Kidney (tissue), 22 donors: Measurements from ENCODE around the gene CAMK4. TPM values are rescaled to one million over a fixed set of nuclear protein-coding genes. Genes with fewer than 3 reads are reported as not detected.

ENCODE experiments used
- DNase-seq, 5 donors: peaks; one replicate each; pipeline ENCODE4 v3.0.0-alpha.2; 2013 to 2020
- FAIRE-seq: peaks from 2 replicates; lab custom pipeline; 2012; peaks lifted over from hg19 to GRCh38; lab: Jason Lieb, UNC
- H3K27ac ChIP-seq, 2 donors: one replicate each; pipeline ENCODE4 v1.7.0; 2013; ENCODE audit warnings: low read depth in 2 of 2, low read length in 2 of 2, inconsistent platforms in 1 of 2
- H3K27me3 ChIP-seq: one replicate; pipeline ENCODE4 v1.7.1; 2013; ENCODE audit warnings: low read length, inconsistent platforms; ENCODE audit not compliant: control insufficient read depth, insufficient read depth
- H3K36me3 ChIP-seq, 3 donors: one replicate each; pipeline versions ENCODE4 v1.7.0 to v1.7.1; 2013; ENCODE audit warnings: low read length in 3 of 3, control low read depth in 1 of 3, inconsistent platforms in 1 of 3; ENCODE audit not compliant: insufficient read depth in 3 of 3, control insufficient read depth in 2 of 3
- H3K4me1 ChIP-seq, 3 donors: one replicate each; pipeline versions ENCODE4 v1.7.0 to v1.7.1; 2013; ENCODE audit warnings: low read length in 3 of 3, inconsistent platforms in 1 of 3, low read depth in 1 of 3; ENCODE audit not compliant: control insufficient read depth in 2 of 3, insufficient read depth in 2 of 3
- H3K4me3 ChIP-seq, 3 donors: one replicate each; pipeline versions ENCODE4 v1.7.0 to v1.8.1; 2013; ENCODE audit warnings: low read length in 3 of 3, control low read depth in 1 of 3, inconsistent platforms in 1 of 3
- H3K9ac ChIP-seq, 3 donors: one replicate each; pipeline versions ENCODE4 v1.7.0 to v1.7.1; 2013; ENCODE audit warnings: low read length in 3 of 3, control low read depth in 1 of 3, inconsistent platforms in 1 of 3
- H3K9me3 ChIP-seq, 3 donors: one replicate each; pipeline versions ENCODE4 v1.7.0 to v1.7.1; 2013; ENCODE audit warnings: low read length in 3 of 3, control low read depth in 1 of 3, inconsistent platforms in 1 of 3; ENCODE audit not compliant: control insufficient read depth in 2 of 3, insufficient read depth in 1 of 3
- intact Hi-C: fragments of 100-400 bp; cut with DNase I; formaldehyde crosslinking; loops from one replicate; pipeline ENCODE4 v1.11.1; 2022
- long read RNA-seq, 10 donors: library from polyadenylated mRNA in 1 of 10; unstranded in 1 of 10; transcript quantifications; one replicate each; pipeline ENCODE4 v2.0.0 and lab custom pipeline, GENCODE V29; 2021 to 2026
- polyA plus RNA-seq: library from polyadenylated mRNA; stranded (reverse); fragments of 350-450 nt; fragmentation: Illumina TruSeq; extraction: RNeasy Lipid Tissue Mini Kit (QIAGEN cat#74804); gene quantifications from one replicate; pipeline ENCODE4 v1.2.3, GENCODE V29; 2014; ENCODE audit warnings: low read depth, low replicate concordance; ENCODE audit not compliant: insufficient read depth
- total RNA-seq: library from RNA; stranded (reverse); fragmentation: NEBNext Ultra II Directional; extraction: Animal tissue kit (Norgen Biotek cat#: 25700); gene quantifications from one replicate; pipeline ENCODE4 v1.2.1, GENCODE V29; 2021
- TF ChIP-seq, protein P1 (sequence below): IDR thresholded peaks from 3 replicates; pipeline ENCODE4 v1.5.1; 2012; ENCODE audit warnings: mild to moderate bottlenecking, moderate library complexity, borderline replicate concordance; ENCODE audit not compliant: insufficient read depth; ENCODE audit errors: extremely low read depth
- donor health status: control.
- donor health status: control.
- donor health status: control.
- donor health status: control.
- donor health status: control.
- donor health status: DM: yes; HTN: yes; CAD: no.
- donor health status: Normal renal cell carcinoma (clear cell type).

CAMK4 gene
- total RNA-seq (4.7 TPM), polyA plus RNA-seq (0.37 TPM)
- long read RNA-seq, donor 1: 0 reads
- long read RNA-seq, donor 2, full-length matches to known transcripts: 1 of 1 reads
- long read RNA-seq, donor 2, partial matches to known transcripts: 0 of 1 reads
- long read RNA-seq, donor 2, other reads (novel, unspliced or antisense): 0 of 1 reads
- long read RNA-seq, donor 3, full-length matches to known transcripts: 2 of 2 reads
- long read RNA-seq, donor 3, partial matches to known transcripts: 0 of 2 reads
- long read RNA-seq, donor 3, other reads (novel, unspliced or antisense): 0 of 2 reads
- long read RNA-seq, donor 4, full-length matches to known transcripts: 1 of 1 reads
- long read RNA-seq, donor 4, partial matches to known transcripts: 0 of 1 reads
- long read RNA-seq, donor 4, other reads (novel, unspliced or antisense): 0 of 1 reads
- long read RNA-seq, donor 5: 0 reads
- long read RNA-seq, donor 6, full-length matches to known transcripts: 1 of 1 reads
- long read RNA-seq, donor 6, partial matches to known transcripts: 0 of 1 reads
- long read RNA-seq, donor 6, other reads (novel, unspliced or antisense): 0 of 1 reads
- long read RNA-seq, donor 7, partial matches to known transcripts: 0 of 1 reads
- long read RNA-seq, donor 7, other reads (novel, unspliced or antisense): 1 of 1 reads
- long read RNA-seq, donor 8, full-length matches to known transcripts: 1 of 1 reads
- long read RNA-seq, donor 8, partial matches to known transcripts: 0 of 1 reads
- long read RNA-seq, donor 8, other reads (novel, unspliced or antisense): 0 of 1 reads
- long read RNA-seq, donor 9, full-length matches to known transcripts: 1 of 1 reads
- long read RNA-seq, donor 9, partial matches to known transcripts: 0 of 1 reads
- long read RNA-seq, donor 9, other reads (novel, unspliced or antisense): 0 of 1 reads
- long read RNA-seq, donor 10, full-length matches to known transcripts: 1 of 1 reads
- long read RNA-seq, donor 10, partial matches to known transcripts: 0 of 1 reads
- long read RNA-seq, donor 10, other reads (novel, unspliced or antisense): 0 of 1 reads

DNA sequence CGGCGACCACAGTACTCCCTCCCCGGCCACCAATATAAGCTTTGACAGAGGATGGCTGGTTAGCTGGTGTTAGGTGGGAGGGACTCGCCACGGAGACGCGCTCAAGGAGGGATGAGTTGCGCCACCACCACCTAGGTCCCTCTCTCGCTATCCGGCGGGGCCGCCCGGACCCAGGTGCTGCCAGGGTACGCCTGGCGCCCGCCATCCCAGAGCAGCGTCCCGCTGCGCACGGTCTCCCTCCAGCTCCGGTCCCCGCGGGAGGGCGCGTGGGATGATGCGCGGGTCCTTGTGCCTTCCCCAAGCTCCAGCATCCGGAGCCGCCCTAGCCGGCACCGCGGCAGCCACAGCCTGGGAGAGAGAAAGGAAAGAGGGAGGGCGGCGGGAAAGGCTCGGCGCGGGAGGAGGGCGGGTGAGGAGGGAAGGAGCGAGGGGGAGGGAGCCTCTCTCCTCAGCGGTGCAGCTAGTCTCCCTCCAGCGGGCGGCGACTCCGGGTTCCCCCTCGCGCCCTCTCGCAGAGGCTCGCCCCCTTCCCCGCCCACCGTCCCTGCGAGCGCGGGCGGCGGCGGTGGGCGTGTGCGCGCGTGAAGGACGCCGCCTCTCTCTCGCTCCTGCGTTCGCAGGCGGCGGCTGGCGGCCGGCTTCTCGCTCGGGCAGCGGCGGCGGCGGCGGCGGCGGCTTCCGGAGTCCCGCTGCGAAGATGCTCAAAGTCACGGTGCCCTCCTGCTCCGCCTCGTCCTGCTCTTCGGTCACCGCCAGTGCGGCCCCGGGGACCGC is at the start of gene CAMK4:
CAMK4 (plus strand) TSS at position 598 of the 774 bp plus-strand sequence; CDS start at position 698, 100 bp downstream.
- no peak for FAIRE-seq
- H3K9ac ChIP-seq: peak within 1 kb of the TSS in 1 of 3 donors; percentile 30
- H3K27ac ChIP-seq: no peak within 1 kb of the TSS
- H3K9me3 ChIP-seq: no peaks in the 10 kb centered on the region
- TF ChIP-seq, protein P1, sequence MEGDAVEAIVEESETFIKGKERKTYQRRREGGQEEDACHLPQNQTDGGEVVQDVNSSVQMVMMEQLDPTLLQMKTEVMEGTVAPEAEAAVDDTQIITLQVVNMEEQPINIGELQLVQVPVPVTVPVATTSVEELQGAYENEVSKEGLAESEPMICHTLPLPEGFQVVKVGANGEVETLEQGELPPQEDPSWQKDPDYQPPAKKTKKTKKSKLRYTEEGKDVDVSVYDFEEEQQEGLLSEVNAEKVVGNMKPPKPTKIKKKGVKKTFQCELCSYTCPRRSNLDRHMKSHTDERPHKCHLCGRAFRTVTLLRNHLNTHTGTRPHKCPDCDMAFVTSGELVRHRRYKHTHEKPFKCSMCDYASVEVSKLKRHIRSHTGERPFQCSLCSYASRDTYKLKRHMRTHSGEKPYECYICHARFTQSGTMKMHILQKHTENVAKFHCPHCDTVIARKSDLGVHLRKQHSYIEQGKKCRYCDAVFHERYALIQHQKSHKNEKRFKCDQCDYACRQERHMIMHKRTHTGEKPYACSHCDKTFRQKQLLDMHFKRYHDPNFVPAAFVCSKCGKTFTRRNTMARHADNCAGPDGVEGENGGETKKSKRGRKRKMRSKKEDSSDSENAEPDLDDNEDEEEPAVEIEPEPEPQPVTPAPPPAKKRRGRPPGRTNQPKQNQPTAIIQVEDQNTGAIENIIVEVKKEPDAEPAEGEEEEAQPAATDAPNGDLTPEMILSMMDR: no peak
- peaks cover 0 to 7% (median 0%) of the 10 kb centered on the region in 3 donors for H3K4me1 ChIP-seq
- peak; percentile 88 to 95 (median 90) for DNase-seq
- intact Hi-C loops: no loop called here
- H3K27me3 ChIP-seq: no peaks in the 10 kb centered on the region
- H3K4me3 ChIP-seq: peak within 1 kb of the TSS; percentile 44 to 67 (median 55)
- no peaks in the 10 kb centered on the region for H3K36me3 ChIP-seq

DNA sequence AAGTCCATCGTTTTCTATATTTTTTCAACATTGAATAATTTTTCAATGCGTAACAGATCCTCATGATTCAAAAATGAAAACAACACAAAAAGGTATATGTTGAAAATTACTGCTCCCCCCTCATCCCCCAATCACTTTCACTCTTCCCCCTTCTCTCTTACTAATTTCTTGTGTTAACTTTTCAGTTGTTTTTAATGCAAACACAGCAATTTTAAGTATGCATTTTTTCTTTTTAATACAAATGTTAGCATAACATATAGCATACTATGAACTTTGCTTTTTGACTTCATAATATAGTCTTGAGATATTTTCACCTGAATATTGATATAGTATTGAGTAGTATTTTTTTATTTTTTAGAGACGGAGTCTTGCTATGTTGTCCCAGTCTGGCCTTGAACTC is 41.1 kb upstream of the CAMK4 start:
- H3K9ac ChIP-seq: no peak overlapping the region
- H3K9me3 ChIP-seq: no peaks in the 10 kb centered on the region
- no peak overlapping the region for H3K27ac ChIP-seq
- no peak for FAIRE-seq
- no peak for DNase-seq
- no peaks in the 10 kb centered on the region for H3K36me3 ChIP-seq
- TF ChIP-seq, protein P1: no peak
- H3K27me3 ChIP-seq: no peaks in the 10 kb centered on the region
- intact Hi-C loops: no loop called here
- no peak overlapping the region for H3K4me3 ChIP-seq
- no peaks in the 10 kb centered on the region for H3K4me1 ChIP-seq

DNA sequence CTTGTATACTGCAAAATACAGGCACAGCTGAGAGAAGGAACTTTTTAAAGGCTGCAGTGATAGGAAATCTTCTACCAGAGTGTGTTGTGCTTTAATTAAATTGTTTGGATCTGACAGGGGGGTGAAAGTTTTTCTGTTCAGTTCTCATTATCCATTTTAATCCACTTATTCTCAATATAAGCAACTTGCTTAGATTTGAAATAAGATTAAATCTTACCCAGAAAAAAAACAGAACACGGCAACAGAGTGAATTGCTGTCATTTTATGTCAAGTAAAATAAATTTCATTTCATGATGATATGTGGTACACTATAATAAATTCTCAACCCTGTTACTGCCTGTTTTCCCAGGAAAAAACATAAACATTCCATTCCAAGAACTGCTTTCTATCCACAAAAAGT is 37.1 kb upstream of the CAMK4 start:
- no peak for FAIRE-seq
- no peaks in the 10 kb centered on the region for H3K27me3 ChIP-seq
- H3K4me3 ChIP-seq: no peak overlapping the region
- intact Hi-C loops: no loop called here
- H3K9ac ChIP-seq: no peak overlapping the region
- H3K9me3 ChIP-seq: no peaks in the 10 kb centered on the region
- TF ChIP-seq, protein P1: no peak
- H3K4me1 ChIP-seq: no peaks in the 10 kb centered on the region
- no peaks in the 10 kb centered on the region for H3K36me3 ChIP-seq
- H3K27ac ChIP-seq: no peak overlapping the region
- no peak for DNase-seq
